NCI-H1105 (cell line): ENCODE measurements around the gene HOXC9.

Experiments used
- DNase-seq: peaks from one replicate; lab custom pipeline; 2025; lab: John Stamatoyannopoulos, UW

Gene HOXC9

GRCh38 chr12:54000116-54001114 lies at the start of gene HOXC9:
HOXC9 (plus strand) TSS chr12:54000161; CDS start chr12:54000189, 28 bp downstream.
- no peak for DNase-seq

GRCh38 chr12:53950437-53950773 lies 49.6 kb upstream of the HOXC9 start:
- DNase-seq, result no peak

GRCh38 chr12:53950789-53951576 lies 49.0 kb upstream of the HOXC9 start:
- no peak for DNase-seq

GRCh38 chr12:53951577-53952334 lies 48.2 kb upstream of the HOXC9 start:
- DNase-seq, result no peak

- no peak for DNase-seq
Measured at GRCh38 chr12:53952335-53952694, 47.6 kb upstream of the HOXC9 start.

GRCh38 chr12:53952871-53953734 lies 46.9 kb upstream of the HOXC9 start:
- no peak for DNase-seq

- no peak for DNase-seq
Measured at GRCh38 chr12:53953831-53954693, 45.9 kb upstream of the HOXC9 start.

GRCh38 chr12:53954694-53955035 lies 45.3 kb upstream of the HOXC9 start, which contains the start of gene HOXC12:
HOXC12 (plus strand) TSS chr12:53954903; CDS start chr12:53954930, 27 bp downstream.
- no peak for DNase-seq

- no peak for DNase-seq
Measured at GRCh38 chr12:53955036-53955775, 44.8 kb upstream of the HOXC9 start.

GRCh38 chr12:53955776-53956250 lies 44.1 kb upstream of the HOXC9 start:
- no peak for DNase-seq

GRCh38 chr12:53956251-53956887 lies 43.6 kb upstream of the HOXC9 start:
- no peak for DNase-seq

GRCh38 chr12:53956914-53957536 lies 42.9 kb upstream of the HOXC9 start:
- no peak for DNase-seq

GRCh38 chr12:53958128-53958527 lies 41.8 kb upstream of the HOXC9 start:
- no peak for DNase-seq

GRCh38 chr12:53959314-53959713 lies 40.6 kb upstream of the HOXC9 start:
- DNase-seq, result no peak

- no peak for DNase-seq
Measured at GRCh38 chr12:53960187-53961024, 39.6 kb upstream of the HOXC9 start.

- no peak for DNase-seq
Measured at GRCh38 chr12:53961025-53961761, 38.8 kb upstream of the HOXC9 start.

GRCh38 chr12:53963005-53963404 lies 37.0 kb upstream of the HOXC9 start:
- no peak for DNase-seq
